Caco-2 (cell line): ENCODE data around the gene ABCC4. TPM values are rescaled to one million over a fixed set of nuclear protein-coding genes. Genes with fewer than 3 reads are reported as not detected.

Source experiments
- BruUV-seq: library from RNA; stranded (reverse); fragments of 400-500 nt; replicated peaks from 2 replicates; lab custom pipeline; 2021; lab: Mats Ljungman, UMichigan
- CTCF ChIA-PET: fragments of 300-600 bp; sonication (Branson Sonifier 250); formaldehyde crosslinking; loops from one replicate; lab custom pipeline; 2022; ENCODE audit warnings: antibody characterized with exemption; lab: Charles Lee
- POLR2A ChIA-PET: fragments of 300-600 bp; sonication (Branson Sonifier 250); formaldehyde crosslinking; loops from one replicate; lab custom pipeline; 2022; ENCODE audit warnings: antibody characterized with exemption; lab: Charles Lee
- DNase-seq, 2 experiments: peaks; one replicate each; pipeline versions ENCODE4 v3.0.0 to v3.0.0-alpha.2; 2020 to 2022
- H3K27me3 ChIP-seq: replicated peaks from 2 replicates; pipeline ENCODE4 v1.6.0; 2011; ENCODE audit warnings: low read length; ENCODE audit not compliant: control insufficient read depth, insufficient read depth
- H3K36me3 ChIP-seq: 2 replicates; pipeline ENCODE4 v1.5.1; 2011; ENCODE audit warnings: low read length; ENCODE audit not compliant: control insufficient read depth, insufficient read depth
- H3K4me1 ChIP-seq: fragments of 250-450 bp; sonication (Bioruptor Pico); 2 replicates; pipeline ENCODE4 v1.5.1; 2020; ENCODE audit warnings: mild to moderate bottlenecking
- H3K4me3 ChIP-seq: 2 replicates; pipeline ENCODE4 v1.5.1; 2011; ENCODE audit warnings: low read depth, mild to moderate bottlenecking, control low read depth, low read length
- H3K9me3 ChIP-seq: fragments of 250-450 bp; sonication (Bioruptor Pico); 2 replicates; pipeline ENCODE4 v1.5.1; 2020; ENCODE audit warnings: mild to moderate bottlenecking, moderate library complexity
- H3K27ac Mint-ChIP-seq: one replicate; pipeline ENCODE4 v1.8.0; 2022; ENCODE audit warnings: mixed read lengths; ENCODE audit not compliant: unreplicated experiment
- H3K27me3 Mint-ChIP-seq: one replicate; pipeline ENCODE4 v1.8.0; 2022; ENCODE audit warnings: mixed read lengths; ENCODE audit not compliant: insufficient read depth, unreplicated experiment
- H3K36me3 Mint-ChIP-seq: one replicate; pipeline ENCODE4 v1.8.0; 2022; ENCODE audit warnings: mild to moderate bottlenecking, mixed read lengths; ENCODE audit not compliant: insufficient read depth, unreplicated experiment
- H3K4me1 Mint-ChIP-seq: one replicate; pipeline ENCODE4 v1.8.0; 2022; ENCODE audit warnings: low read depth, mixed read lengths; ENCODE audit not compliant: unreplicated experiment
- H3K4me3 Mint-ChIP-seq: one replicate; pipeline ENCODE4 v1.8.0; 2022; ENCODE audit warnings: mild to moderate bottlenecking, moderate library complexity, mixed read lengths; ENCODE audit not compliant: unreplicated experiment
- H3K9me3 Mint-ChIP-seq: one replicate; pipeline ENCODE4 v1.8.0; 2022; ENCODE audit warnings: mixed read lengths; ENCODE audit not compliant: unreplicated experiment
- CTCF ChIP-seq, 2 experiments: fragments of 200-600 bp in 1 of 2; IDR thresholded peaks; 1 replicate in 1 of 2; 2 replicates in 1 of 2; pipeline versions ENCODE4 v1.5.1 to v1.8.0; 2011 to 2022; ENCODE audit warnings: antibody characterized with exemption in 1 of 2, control low read depth in 1 of 2, inconsistent platforms in 1 of 2, low read depth in 1 of 2, low read length in 1 of 2, mild to moderate bottlenecking in 1 of 2, moderate library complexity in 1 of 2; ENCODE audit not compliant: insufficient read depth in 1 of 2, severe bottlenecking in 1 of 2, unreplicated experiment in 1 of 2
- intact Hi-C: fragments of 100-400 bp; cut with micrococcal nuclease; formaldehyde crosslinking; loops from one replicate; pipeline ENCODE4 v1.10.0; 2022; ENCODE audit not compliant: unreplicated experiment
- total RNA-seq: library from RNA; stranded (reverse); gene quantifications from 2 replicates; pipeline ENCODE4 v1.2.3, GENCODE V29; 2022

ABCC4 gene
- total RNA-seq, 1 experiment from 2014 or later = 51.9 TPM

DNA sequence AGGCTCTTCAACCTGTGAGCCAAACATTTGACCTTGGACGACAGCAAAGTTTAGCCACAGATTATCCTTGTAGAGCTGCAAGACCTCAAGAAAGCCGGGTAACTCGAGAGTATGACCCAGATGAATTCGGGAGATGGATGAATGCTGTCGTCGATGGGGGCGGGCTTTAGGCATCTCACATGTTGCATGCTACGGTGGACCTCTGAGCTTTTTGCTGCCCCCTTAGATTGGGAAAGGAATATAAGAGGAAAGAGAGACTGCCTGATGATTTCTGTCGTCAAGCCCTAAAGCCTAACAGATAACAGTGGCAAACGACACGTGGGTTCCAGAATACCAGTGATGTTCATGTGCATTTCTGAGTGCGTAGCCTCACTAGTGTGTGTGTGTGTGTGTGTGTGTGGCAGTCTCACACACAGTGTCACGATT, 730 bp upstream of the ABCC4 start:
- peaks cover 40% of the 10 kb centered on the region for H3K4me1 ChIP-seq
- H3K36me3 Mint-ChIP-seq = peaks cover 11% of the 10 kb centered on the region
- POLR2A ChIA-PET = interaction anchor here (0.7 kb wide), 1 partner anchor 31 kb away, joined by 4 read pairs; no protein-coding TSS in a partner anchor
- DNase-seq = no peak
- H3K27ac Mint-ChIP-seq = peak overlapping the region; percentile 79
- H3K36me3 ChIP-seq = no peaks in the 10 kb centered on the region; the same call in 1 of the 2 replicates
- intact Hi-C loops = loop anchor here (1.0 to 2.0 kb wide), 3 partner anchors 43 to 113 kb away; no protein-coding TSS in a partner anchor
- TF ChIP-seq CTCF (IDR thresholded peaks at IDR 0.05; ENCODE audit: insufficient read depth in 1 of 2, low read depth in 1 of 2, low read length in 1 of 2, severe bottlenecking in 1 of 2, unreplicated experiment in 1 of 2) = no peak
- H3K27me3 Mint-ChIP-seq = no peaks in the 10 kb centered on the region
- peaks cover 29% of the 10 kb centered on the region for H3K4me1 Mint-ChIP-seq
- peak overlapping the region; percentile 91 for H3K4me3 ChIP-seq
- no peaks in the 10 kb centered on the region for H3K27me3 ChIP-seq
- BruUV-seq = no TSS peak
- no peaks in the 10 kb centered on the region for H3K9me3 ChIP-seq
- peak overlapping the region; percentile 99 for H3K4me3 Mint-ChIP-seq
- CTCF ChIA-PET = interaction anchor here (0.6 to 2.2 kb wide), 5 partner anchors 44 to 192 kb away, joined by 3 to 10 read pairs (median 4); no protein-coding TSS in a partner anchor
- no peaks in the 10 kb centered on the region for H3K9me3 Mint-ChIP-seq

- no peaks in the 10 kb centered on the region for H3K27me3 ChIP-seq
- H3K4me1 ChIP-seq = peaks cover 47% of the 10 kb centered on the region
- Mint-ChIP-seq H3K36me3 (peaks cover 24% of the 10 kb centered on the region), H3K9me3 (no peaks in the 10 kb centered on the region), H3K4me3 (peak overlapping the region; percentile 99), H3K27me3 (no peaks in the 10 kb centered on the region), H3K27ac (peak overlapping the region; percentile 88), H3K4me1 (peaks cover 38% of the 10 kb centered on the region)
- BruUV-seq = no TSS peak
- ChIA-PET CTCF (interaction anchor here (0.9 to 5.0 kb wide), 5 partner anchors 80 to 111 kb away, joined by 3 to 26 read pairs (median 7); no protein-coding TSS in a partner anchor), POLR2A (interaction anchor here (0.6 kb wide), 1 partner anchor 14 kb away, joined by 3 read pairs; no protein-coding TSS in a partner anchor)
- peak overlapping the region; percentile 91 for H3K4me3 ChIP-seq
- peak; percentile 33 to 56 for TF ChIP-seq CTCF (IDR thresholded peaks at IDR 0.05; ENCODE audit: insufficient read depth in 1 of 2, low read depth in 1 of 2, low read length in 1 of 2, severe bottlenecking in 1 of 2, unreplicated experiment in 1 of 2)
- intact Hi-C loops = loop anchor here (1.0 to 2.0 kb wide), 4 partner anchors 42 to 111 kb away; no protein-coding TSS in a partner anchor
- DNase-seq = peak; percentile 80 to 82
- peaks cover 3% of the 10 kb centered on the region for H3K36me3 ChIP-seq
- no peaks in the 10 kb centered on the region for H3K9me3 ChIP-seq
These were observed 547 bp downstream of the ABCC4 start for GRCh38 chr13:95300625-95301182.

GRCh38 chr13:95298971-95299621, 2.2 kb downstream of the ABCC4 start:
- peak overlapping the region; percentile 99 for H3K4me3 Mint-ChIP-seq
- H3K27me3 Mint-ChIP-seq = no peaks in the 10 kb centered on the region
- intact Hi-C loops = no loop called here
- no peaks in the 10 kb centered on the region for H3K9me3 ChIP-seq
- ChIA-PET POLR2A (interaction anchor here (0.7 kb wide), 1 partner anchor 32 kb away, joined by 3 read pairs; no protein-coding TSS in a partner anchor), CTCF (interaction anchor here (1.0 to 5.0 kb wide), 4 partner anchors 81 to 110 kb away, joined by 5 to 26 read pairs (median 11); no protein-coding TSS in a partner anchor)
- peak overlapping the region; percentile 88 for H3K27ac Mint-ChIP-seq
- no TSS peak for BruUV-seq
- H3K9me3 Mint-ChIP-seq = no peaks in the 10 kb centered on the region
- H3K36me3 ChIP-seq = peaks cover 3% of the 10 kb centered on the region
- no peaks in the 10 kb centered on the region for H3K27me3 ChIP-seq
- no peak overlapping the region for H3K4me3 ChIP-seq
- peaks cover 38% of the 10 kb centered on the region for H3K4me1 Mint-ChIP-seq
- H3K4me1 ChIP-seq = peaks cover 47% of the 10 kb centered on the region
- peaks cover 31% of the 10 kb centered on the region for H3K36me3 Mint-ChIP-seq
- no peak for TF ChIP-seq CTCF (IDR thresholded peaks at IDR 0.05; ENCODE audit: insufficient read depth in 1 of 2, low read depth in 1 of 2, low read length in 1 of 2, severe bottlenecking in 1 of 2, unreplicated experiment in 1 of 2)
- peak; percentile 24 to 61 for DNase-seq
